H9 (cell line): Measurements from ENCODE around the gene STARD3. TPM values are rescaled to one million over a fixed set of nuclear protein-coding genes. Genes with fewer than 3 reads are reported as not detected.

Experiments
- DNase-seq: peaks from one replicate; pipeline ENCODE4 v3.0.0-alpha.2; 2017
- H2AFZ ChIP-seq: one replicate; pipeline ENCODE4 v1.6.1; 2013; ENCODE audit warnings: mild to moderate bottlenecking, low read length, control low read depth, moderate library complexity
- H2AK5ac ChIP-seq: 2 replicates; pipeline ENCODE4 v1.6.1; 2013; ENCODE audit warnings: low read length, control low read depth, mixed read lengths; ENCODE audit not compliant: insufficient read length
- H2BK120ac ChIP-seq: one replicate; pipeline ENCODE4 v1.6.1; 2013; ENCODE audit warnings: low read depth, mild to moderate bottlenecking, low read length, control low read depth, inconsistent platforms; ENCODE audit not compliant: poor library complexity, severe bottlenecking
- H2BK12ac ChIP-seq: 2 replicates; pipeline ENCODE4 v1.6.1; 2013; ENCODE audit warnings: low read length, control low read depth, mixed read lengths, low read depth; ENCODE audit not compliant: insufficient read length
- H2BK15ac ChIP-seq: 2 replicates; pipeline ENCODE4 v1.6.1; 2013; ENCODE audit warnings: low read depth, low read length, control low read depth
- H2BK20ac ChIP-seq: one replicate; pipeline ENCODE4 v1.6.1; 2013; ENCODE audit warnings: low read depth, mild to moderate bottlenecking, low read length, control low read depth, inconsistent platforms; ENCODE audit not compliant: poor library complexity, severe bottlenecking
- H2BK5ac ChIP-seq: 2 replicates; pipeline ENCODE4 v1.6.1; 2013; ENCODE audit warnings: low read length, control low read depth, mixed read lengths; ENCODE audit not compliant: insufficient read length
- H3K14ac ChIP-seq: 2 replicates; pipeline ENCODE4 v1.6.1; 2013; ENCODE audit warnings: low read length, control low read depth; ENCODE audit not compliant: insufficient read depth
- H3K18ac ChIP-seq: 2 replicates; pipeline ENCODE4 v1.6.1; 2013; ENCODE audit warnings: low read depth, mild to moderate bottlenecking, mixed read lengths, low read length, control low read depth; ENCODE audit not compliant: insufficient read length
- H3K23ac ChIP-seq: 2 replicates; pipeline ENCODE4 v1.6.1; 2013; ENCODE audit warnings: low read length, control low read depth, mixed read lengths, low read depth; ENCODE audit not compliant: insufficient read length
- H3K23me2 ChIP-seq: 2 replicates; pipeline ENCODE4 v1.6.1; 2013; ENCODE audit warnings: low read depth, mild to moderate bottlenecking, mixed read lengths, low read length, control low read depth; ENCODE audit not compliant: insufficient read length, poor library complexity, severe bottlenecking
- H3K27ac ChIP-seq: 2 replicates; pipeline ENCODE4 v1.5.1; 2013; ENCODE audit warnings: low read length, control low read depth, mixed read lengths, low read depth; ENCODE audit not compliant: insufficient read length
- H3K27me3 ChIP-seq: 2 replicates; pipeline ENCODE4 v1.6.1; 2013; ENCODE audit warnings: low read length, control low read depth, inconsistent platforms; ENCODE audit not compliant: insufficient read depth
- H3K4ac ChIP-seq: 2 replicates; pipeline ENCODE4 v1.6.1; 2013; ENCODE audit warnings: low read depth, mild to moderate bottlenecking, control low read depth, inconsistent platforms, low read length, moderate library complexity
- H3K4me1 ChIP-seq: 2 replicates; pipeline ENCODE4 v1.6.1; 2013; ENCODE audit warnings: low read length, control low read depth, inconsistent platforms; ENCODE audit not compliant: insufficient read depth
- H3K4me2 ChIP-seq: 2 replicates; pipeline ENCODE4 v1.6.1; 2013; ENCODE audit warnings: low read length, control low read depth, mixed read lengths; ENCODE audit not compliant: insufficient read length, insufficient read depth
- H3K56ac ChIP-seq: 2 replicates; pipeline ENCODE4 v1.6.1; 2013; ENCODE audit warnings: low read depth, mild to moderate bottlenecking, mixed read lengths, low read length, control low read depth; ENCODE audit not compliant: insufficient read length
- H3K79me1 ChIP-seq: 2 replicates; pipeline ENCODE4 v1.6.1; 2013; ENCODE audit warnings: low read depth, mild to moderate bottlenecking, moderate library complexity, low read length, control low read depth, inconsistent platforms; ENCODE audit not compliant: insufficient read depth, poor library complexity, severe bottlenecking
- H3K79me2 ChIP-seq: 2 replicates; pipeline ENCODE4 v1.6.1; 2013; ENCODE audit warnings: low read length, control low read depth, inconsistent platforms; ENCODE audit not compliant: insufficient read depth
- H3K9ac ChIP-seq: 2 replicates; pipeline ENCODE4 v1.6.1; 2013; ENCODE audit warnings: low read length, control low read depth, mixed read lengths; ENCODE audit not compliant: insufficient read length; ENCODE audit errors: extremely low read depth
- H3K9me3 ChIP-seq: one replicate; pipeline ENCODE4 v1.6.1; 2013; ENCODE audit warnings: low read depth, low read length, inconsistent platforms; ENCODE audit not compliant: control insufficient read depth
- H3T11ph ChIP-seq: one replicate; pipeline ENCODE4 v1.6.1; 2013; ENCODE audit warnings: mild to moderate bottlenecking, low read length, control low read depth, inconsistent platforms
- H4K20me1 ChIP-seq: one replicate; pipeline ENCODE4 v1.6.1; 2013; ENCODE audit not compliant: control insufficient read depth, insufficient read length, insufficient read depth
- H4K5ac ChIP-seq: 2 replicates; pipeline ENCODE4 v1.6.1; 2013; ENCODE audit warnings: low read depth, mild to moderate bottlenecking, mixed read lengths, low read length, control low read depth; ENCODE audit not compliant: insufficient read length
- H4K8ac ChIP-seq: replicated peaks from 2 replicates; pipeline ENCODE4 v1.6.1; 2013; ENCODE audit warnings: low read length, control low read depth, mixed read lengths, low read depth; ENCODE audit not compliant: insufficient read length
- H4K91ac ChIP-seq: 2 replicates; pipeline ENCODE4 v1.6.1; 2013; ENCODE audit warnings: low read depth, mild to moderate bottlenecking, moderate library complexity, mixed read lengths, low read length, control low read depth; ENCODE audit not compliant: insufficient read length
- H3K27ac Mint-ChIP-seq, 3 experiments: 2 replicates in 2 of 3; 3 replicates in 1 of 3; pipeline ENCODE4 v1.8.0; 2020 to 2021; ENCODE audit warnings: mixed read lengths in 3 of 3, mild to moderate bottlenecking in 1 of 3, moderate library complexity in 1 of 3
- H3K27me3 Mint-ChIP-seq: 2 replicates; pipeline ENCODE4 v1.8.0; 2021; ENCODE audit warnings: low read depth, mild to moderate bottlenecking, moderate library complexity, mixed read lengths
- H3K36me3 Mint-ChIP-seq, 3 experiments: 2 replicates in 2 of 3; 3 replicates in 1 of 3; pipeline ENCODE4 v1.8.0; 2020 to 2021; ENCODE audit warnings: low read depth in 3 of 3, mixed read lengths in 3 of 3; ENCODE audit not compliant: insufficient read depth in 1 of 3
- H3K4me1 Mint-ChIP-seq, 2 experiments: 2 replicates each; pipeline ENCODE4 v1.8.0; 2020; ENCODE audit warnings: mixed read lengths in 2 of 2
- H3K4me3 Mint-ChIP-seq, 2 experiments: 2 replicates in 1 of 2; 3 replicates in 1 of 2; pipeline ENCODE4 v1.8.0; 2020 to 2021; ENCODE audit warnings: mild to moderate bottlenecking in 2 of 2, mixed read lengths in 2 of 2, moderate library complexity in 1 of 2
- H3K9me3 Mint-ChIP-seq, 2 experiments: 2 replicates in 1 of 2; 3 replicates in 1 of 2; pipeline ENCODE4 v1.8.0; 2020; ENCODE audit warnings: mild to moderate bottlenecking in 2 of 2, mixed read lengths in 2 of 2, moderate library complexity in 1 of 2
- CTCF ChIP-seq: fragments of 200-600 bp; sonication (generic); conservative IDR thresholded peaks from 3 replicates; pipeline ENCODE4 v1.8.0; 2021; ENCODE audit warnings: antibody characterized with exemption, mild to moderate bottlenecking
- WGBS: extraction: QIAGEN DNeasy Blood & Tissue Kit; methylation state at CpG from one replicate; pipeline ENCODE4 v1.1.7; 2013; ENCODE audit warnings: missing lambda C conversion rate, low lambda C conversion rate, mixed read lengths; ENCODE audit not compliant: insufficient read length; ENCODE audit errors: extremely low coverage; 5-methylcytosine and 5-hydroxymethylcytosine counted together
- total RNA-seq: library from RNA; stranded (reverse); gene quantifications from 2 replicates; pipeline ENCODE4 v1.2.1, GENCODE V29; 2021

STARD3 gene
- total RNA-seq, 1 experiment from 2014 or later, result 51.3 TPM

GRCh38 chr17:39655105-39655504 lies 18.2 kb downstream of the STARD3 start:
- Histone ChIP-seq H3K4me2 (no peak overlapping the region), H3K9me3 (no peaks in the 10 kb centered on the region), H3K27me3 (no peaks in the 10 kb centered on the region), H3K23ac (no peak overlapping the region), H4K5ac (no peak overlapping the region), H3K4me1 (peaks cover 9% of the 10 kb centered on the region; the same call in 1 of the 2 replicates), H2AFZ (no peak overlapping the region), H3K79me2 (no peaks in the 10 kb centered on the region), H3K9ac (no peak overlapping the region), H2AK5ac (no peak overlapping the region), H3K79me1 (no peaks in the 10 kb centered on the region), H3K27ac (no peak overlapping the region), H3K18ac (no peak overlapping the region), H2BK15ac (no peak overlapping the region), H3K56ac (no peak overlapping the region), H2BK120ac (no peak overlapping the region), H4K20me1 (no peaks in the 10 kb centered on the region), H3K4ac (no peak overlapping the region), H2BK12ac (no peak overlapping the region), H3T11ph (no peak overlapping the region), H2BK20ac (no peak overlapping the region), H3K14ac (no peak overlapping the region), H3K23me2 (no peaks in the 10 kb centered on the region), H4K91ac (no peak overlapping the region), H2BK5ac (no peak overlapping the region), H4K8ac (no peak overlapping the region)
- H3K36me3 Mint-ChIP-seq, result peaks cover 0 to 27% (median 4%) of the 10 kb centered on the region in 3 experiments; a peak in 6 of 7 replicates
- H3K9me3 Mint-ChIP-seq, result no peaks in the 10 kb centered on the region
- DNase-seq, result no peak
- H3K4me1 Mint-ChIP-seq, result peaks cover 27 to 65% of the 10 kb centered on the region in 2 experiments
- H3K27ac Mint-ChIP-seq, result peak overlapping the region in 1 of 3 experiments; percentile 19; a peak in 2 of 7 replicates
- H3K27me3 Mint-ChIP-seq, result no peaks in the 10 kb centered on the region
- no peak overlapping the region for H3K4me3 Mint-ChIP-seq
- no CpG with 5 or more reads among the region's 2 CpGs for WGBS
- TF ChIP-seq CTCF, result no peak
